ENCODE results near the gene PLA1A. TPM values are rescaled to one million over a fixed set of nuclear protein-coding genes. Genes with fewer than 3 reads are reported as not detected.

PLA1A gene
- total and polyA plus RNA-seq, 2 of the 4 experiments (the other 2 are of a cell fraction): not detected

DNA sequence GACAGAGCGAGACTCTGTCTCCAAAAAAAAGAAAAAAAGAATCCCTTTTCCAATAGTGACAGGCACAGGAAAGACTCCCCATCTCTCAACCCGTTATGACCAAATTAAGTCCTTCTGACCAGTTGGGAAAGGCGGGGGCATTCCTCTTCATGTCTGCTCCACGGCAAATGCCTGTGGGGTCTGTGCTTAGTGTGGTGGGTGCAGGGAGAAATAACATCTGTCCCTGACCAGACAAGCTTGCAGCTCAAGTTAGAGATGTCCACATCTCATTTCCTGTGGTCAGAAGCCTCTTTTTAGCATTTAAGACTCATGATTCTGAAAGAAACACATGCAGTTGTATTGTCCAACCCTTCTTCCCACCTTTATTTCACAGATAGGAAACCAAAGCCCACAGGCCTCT is 16.2 kb downstream of the PLA1A start:
- in situ Hi-C loops (cut with MboI; ENCODE audit: low sequenced_read_pairs) (no loop called here), dilution Hi-C loops (cut with HindIII; ENCODE audit: low sequenced_read_pairs, unreplicated experiment) (no loop called here), intact Hi-C loops (cut with micrococcal nuclease) (no loop called here)
- CTCF ChIA-PET: no interaction called here
- Histone ChIP-seq H4K5ac (ENCODE audit: low read depth, low read length) (no peak overlapping the region), H3K18ac (ENCODE audit: low read depth, low read length) (no peak overlapping the region), H4K8ac (ENCODE audit: low read depth in 2 of 2, low read length in 2 of 2) (no peak overlapping the region), H3K4me2 (ENCODE audit: low read depth, low read length) (no peak overlapping the region), H3K4me1 (ENCODE audit: control insufficient read depth, insufficient read depth, low read length) (no peaks in the 10 kb centered on the region), H3K9me1 (ENCODE audit: insufficient read depth, low read length) (no peaks in the 10 kb centered on the region), H4K20me1 (ENCODE audit: insufficient read depth, low read length) (no peaks in the 10 kb centered on the region), H4K91ac (ENCODE audit: insufficient read depth, low read depth, low read length) (no peak overlapping the region), H3K4ac (ENCODE audit: low read depth, low read length) (no peak overlapping the region), H3K27ac (ENCODE audit: insufficient read depth, low read length) (no peak overlapping the region), H2BK5ac (ENCODE audit: low read depth, low read length, poor library complexity, severe bottlenecking) (no peak overlapping the region), H3K14ac (replicated peaks; ENCODE audit: low read depth, low read length) (no peak overlapping the region), H3K9me3 (ENCODE audit: control insufficient read depth, insufficient read depth, low read length) (no peaks in the 10 kb centered on the region), H3K4me3 (ENCODE audit: insufficient read depth, low read depth, low read length) (no peak overlapping the region), H2AK9ac (replicated peaks; ENCODE audit: low read depth, low read length, poor library complexity) (no peak overlapping the region), H3K79me1 (ENCODE audit: low read depth in 1 of 2, low read length in 2 of 2) (no peaks in the 10 kb centered on the region), H2AK5ac (ENCODE audit: low read depth, low read length) (no peak overlapping the region), H2BK20ac (ENCODE audit: low read depth, low read length) (no peak overlapping the region), H3K56ac (ENCODE audit: extremely low read depth, insufficient read depth, low read length) (no peak overlapping the region), H3K27me3 (ENCODE audit: control insufficient read depth, insufficient read depth, low read length) (peaks cover 8% of the 10 kb centered on the region), H3K23ac (ENCODE audit: low read depth, low read length) (no peak overlapping the region), H2AFZ (replicated peaks; ENCODE audit: low read length, poor library complexity) (no peak overlapping the region), H3K36me3 (ENCODE audit: control insufficient read depth, insufficient read depth, low read length) (no peaks in the 10 kb centered on the region), H2BK120ac (ENCODE audit: low read depth, low read length) (no peak overlapping the region), H2BK15ac (ENCODE audit: low read depth, low read length) (no peak overlapping the region), H3K9ac (ENCODE audit: low read depth, low read length) (no peak overlapping the region)
- WGBS, 2 experiments (ENCODE audit: extremely low coverage in 2 of 2, insufficient read length in 1 of 2): no CpG with 5 or more reads among the region's 4 CpGs
- BruUV-seq (replicated peaks): no TSS peak
- POLR2A ChIA-PET (ENCODE audit: unreplicated experiment): no interaction called here
- ATAC-seq (ENCODE audit: low read depth): no peak
- no peak for DNase-seq
- no peak for TF ChIP-seq SMC3 (IDR thresholded peaks at IDR 0.05; ENCODE audit: low read depth, low read length)
- no peak for TF ChIP-seq NFE2L2 (IDR thresholded peaks at IDR 0.05; ENCODE audit: low read depth, low read length)
- no peak for TF ChIP-seq RCOR1 (IDR thresholded peaks at IDR 0.05; ENCODE audit: insufficient replicate concordance, low read length)
- no peak for TF ChIP-seq RAD21 (IDR thresholded peaks at IDR 0.05; ENCODE audit: low read length)
- TF ChIP-seq RFX5 (IDR thresholded peaks at IDR 0.05; ENCODE audit: low read depth, low read length): no peak
- TF ChIP-seq, protein P1, sequence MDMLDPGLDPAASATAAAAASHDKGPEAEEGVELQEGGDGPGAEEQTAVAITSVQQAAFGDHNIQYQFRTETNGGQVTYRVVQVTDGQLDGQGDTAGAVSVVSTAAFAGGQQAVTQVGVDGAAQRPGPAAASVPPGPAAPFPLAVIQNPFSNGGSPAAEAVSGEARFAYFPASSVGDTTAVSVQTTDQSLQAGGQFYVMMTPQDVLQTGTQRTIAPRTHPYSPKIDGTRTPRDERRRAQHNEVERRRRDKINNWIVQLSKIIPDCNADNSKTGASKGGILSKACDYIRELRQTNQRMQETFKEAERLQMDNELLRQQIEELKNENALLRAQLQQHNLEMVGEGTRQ (IDR thresholded peaks at IDR 0.05; ENCODE audit: low read depth, low read length): no peak
- no peak for TF ChIP-seq MXI1 (IDR thresholded peaks at IDR 0.05; ENCODE audit: borderline replicate concordance, low read depth, low read length)
- TF ChIP-seq CHD1 (IDR thresholded peaks at IDR 0.05; ENCODE audit: low read depth, low read length): no peak
- TF ChIP-seq, protein P2, sequence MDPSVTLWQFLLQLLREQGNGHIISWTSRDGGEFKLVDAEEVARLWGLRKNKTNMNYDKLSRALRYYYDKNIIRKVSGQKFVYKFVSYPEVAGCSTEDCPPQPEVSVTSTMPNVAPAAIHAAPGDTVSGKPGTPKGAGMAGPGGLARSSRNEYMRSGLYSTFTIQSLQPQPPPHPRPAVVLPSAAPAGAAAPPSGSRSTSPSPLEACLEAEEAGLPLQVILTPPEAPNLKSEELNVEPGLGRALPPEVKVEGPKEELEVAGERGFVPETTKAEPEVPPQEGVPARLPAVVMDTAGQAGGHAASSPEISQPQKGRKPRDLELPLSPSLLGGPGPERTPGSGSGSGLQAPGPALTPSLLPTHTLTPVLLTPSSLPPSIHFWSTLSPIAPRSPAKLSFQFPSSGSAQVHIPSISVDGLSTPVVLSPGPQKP (IDR thresholded peaks at IDR 0.05; ENCODE audit: borderline replicate concordance, low read depth, low read length): no peak
- no peak for TF ChIP-seq POLR2A (IDR thresholded peaks at IDR 0.05; ENCODE audit: low read depth, low read length)
- TF ChIP-seq, protein P3, sequence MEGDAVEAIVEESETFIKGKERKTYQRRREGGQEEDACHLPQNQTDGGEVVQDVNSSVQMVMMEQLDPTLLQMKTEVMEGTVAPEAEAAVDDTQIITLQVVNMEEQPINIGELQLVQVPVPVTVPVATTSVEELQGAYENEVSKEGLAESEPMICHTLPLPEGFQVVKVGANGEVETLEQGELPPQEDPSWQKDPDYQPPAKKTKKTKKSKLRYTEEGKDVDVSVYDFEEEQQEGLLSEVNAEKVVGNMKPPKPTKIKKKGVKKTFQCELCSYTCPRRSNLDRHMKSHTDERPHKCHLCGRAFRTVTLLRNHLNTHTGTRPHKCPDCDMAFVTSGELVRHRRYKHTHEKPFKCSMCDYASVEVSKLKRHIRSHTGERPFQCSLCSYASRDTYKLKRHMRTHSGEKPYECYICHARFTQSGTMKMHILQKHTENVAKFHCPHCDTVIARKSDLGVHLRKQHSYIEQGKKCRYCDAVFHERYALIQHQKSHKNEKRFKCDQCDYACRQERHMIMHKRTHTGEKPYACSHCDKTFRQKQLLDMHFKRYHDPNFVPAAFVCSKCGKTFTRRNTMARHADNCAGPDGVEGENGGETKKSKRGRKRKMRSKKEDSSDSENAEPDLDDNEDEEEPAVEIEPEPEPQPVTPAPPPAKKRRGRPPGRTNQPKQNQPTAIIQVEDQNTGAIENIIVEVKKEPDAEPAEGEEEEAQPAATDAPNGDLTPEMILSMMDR (conservative IDR thresholded peaks at IDR 0.05; ENCODE audit: low read depth, low read length): no peak
- TF ChIP-seq FOS (IDR thresholded peaks at IDR 0.05; ENCODE audit: low read depth, low read length): no peak
- TF ChIP-seq MAFK (IDR thresholded peaks at IDR 0.05; ENCODE audit: low read depth, low read length): no peak
- no peak for TF ChIP-seq CEBPB (IDR thresholded peaks at IDR 0.05; ENCODE audit: low read depth, low read length)
- TF ChIP-seq MAZ (IDR thresholded peaks at IDR 0.05; ENCODE audit: borderline replicate concordance, low read depth, low read length): no peak
- TF ChIP-seq BHLHE40 (IDR thresholded peaks at IDR 0.05; ENCODE audit: low read depth, low read length): no peak

Data from IMR-90 (cell line).